Mesothelial cell of epicardium (in vitro differentiated cells): Measurements from ENCODE around the gene MAST4. TPM values are rescaled to one million over a fixed set of nuclear protein-coding genes. Genes with fewer than 3 reads are reported as not detected.

Experiments used
- DNase-seq, 2 experiments: peaks; one replicate each; pipeline ENCODE4 v3.0.0; 2021; ENCODE audit warnings: low spot score in 2 of 2; ENCODE audit not compliant: unreplicated experiment in 2 of 2
- H3K27ac Mint-ChIP-seq: 2 replicates; pipeline ENCODE4 v1.8.0; 2021; ENCODE audit warnings: mixed read lengths
- H3K27me3 Mint-ChIP-seq: 2 replicates; pipeline ENCODE4 v1.8.0; 2021; ENCODE audit warnings: low read depth, mixed read lengths
- H3K36me3 Mint-ChIP-seq: 2 replicates; pipeline ENCODE4 v1.8.0; 2021; ENCODE audit warnings: mixed read lengths
- H3K4me1 Mint-ChIP-seq: 2 replicates; pipeline ENCODE4 v1.8.0; 2021; ENCODE audit warnings: mixed read lengths
- H3K4me3 Mint-ChIP-seq: 2 replicates; pipeline ENCODE4 v1.8.0; 2021; ENCODE audit warnings: mild to moderate bottlenecking, moderate library complexity, mixed read lengths
- H3K9me3 Mint-ChIP-seq: 2 replicates; pipeline ENCODE4 v1.8.0; 2021; ENCODE audit warnings: mixed read lengths
- CTCF ChIP-seq: fragments of 200-600 bp; sonication (generic); IDR thresholded peaks from one replicate; pipeline ENCODE4 v1.5.0; 2021; ENCODE audit warnings: antibody characterized with exemption; ENCODE audit not compliant: unreplicated experiment
- total RNA-seq: library from RNA; stranded (reverse); gene quantifications from 3 replicates; pipeline ENCODE4 v1.2.1, GENCODE V29; 2021

MAST4 gene
- total RNA-seq, 1 donor from 2014 or later: 29.8 TPM

GRCh38 chr5:66727630-66728029, 131.4 kb downstream of the MAST4 start:
- H3K36me3 Mint-ChIP-seq: no peaks in the 10 kb centered on the region
- no peaks in the 10 kb centered on the region for H3K4me1 Mint-ChIP-seq
- H3K27me3 Mint-ChIP-seq: peaks cover 29% of the 10 kb centered on the region
- no peak for TF ChIP-seq CTCF
- no peak overlapping the region for H3K27ac Mint-ChIP-seq
- H3K9me3 Mint-ChIP-seq: no peaks in the 10 kb centered on the region
- DNase-seq: no peak
- no peak overlapping the region for H3K4me3 Mint-ChIP-seq

- Mint-ChIP-seq H3K27me3 (peaks cover 32% of the 10 kb centered on the region), H3K36me3 (no peaks in the 10 kb centered on the region), H3K9me3 (no peaks in the 10 kb centered on the region), H3K4me3 (no peak overlapping the region), H3K27ac (no peak overlapping the region), H3K4me1 (no peaks in the 10 kb centered on the region)
- no peak for TF ChIP-seq CTCF
- DNase-seq: no peak
Measured at GRCh38 chr5:66728049-66728448, 131.9 kb downstream of the MAST4 start.

DNA sequence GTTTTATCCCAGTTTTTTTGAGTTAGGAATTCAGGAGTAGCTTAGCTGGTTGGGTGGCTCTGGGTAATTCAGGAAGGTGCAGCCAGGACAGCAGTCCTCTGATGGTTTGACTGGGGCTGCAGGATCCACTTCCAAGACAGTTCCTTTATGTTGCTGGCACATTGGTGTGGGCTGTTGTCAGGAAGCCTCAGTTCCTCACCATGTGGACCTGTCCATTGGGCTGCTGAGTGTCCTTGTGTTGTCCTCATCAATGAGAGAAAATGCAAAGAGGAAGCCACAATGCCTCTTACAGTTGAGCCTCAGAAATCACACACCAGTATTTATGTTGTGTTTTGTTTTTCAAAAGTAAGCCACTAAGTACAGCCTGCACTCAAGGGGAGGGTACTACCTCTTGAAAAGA, 140.9 kb downstream of the MAST4 start:
- Mint-ChIP-seq H3K27me3 (peaks cover 21% of the 10 kb centered on the region), H3K4me1 (peaks cover 11% of the 10 kb centered on the region), H3K27ac (no peak overlapping the region), H3K9me3 (no peaks in the 10 kb centered on the region), H3K36me3 (no peaks in the 10 kb centered on the region), H3K4me3 (no peak overlapping the region)
- TF ChIP-seq CTCF: no peak
- DNase-seq: no peak

DNA sequence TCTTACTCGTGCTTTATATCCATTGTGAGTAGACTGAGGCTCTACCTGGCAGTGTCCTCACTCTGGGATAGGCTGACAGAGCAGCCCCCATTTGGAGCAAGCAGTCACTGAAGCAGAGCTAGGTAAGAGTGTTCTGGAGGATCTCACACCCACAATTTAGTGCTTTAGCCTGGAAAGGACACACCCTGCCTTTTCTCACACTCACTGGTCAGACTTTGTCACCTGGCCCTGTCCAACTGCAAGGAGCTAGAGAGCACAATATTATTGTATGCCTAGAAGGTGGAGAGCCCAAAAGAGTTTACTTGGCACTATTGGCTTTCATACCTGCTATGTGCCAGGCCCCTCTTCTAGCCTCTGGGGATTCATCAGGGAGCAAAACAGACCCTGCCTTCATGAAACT, 141.9 kb downstream of the MAST4 start:
- Mint-ChIP-seq H3K4me3 (no peak overlapping the region), H3K27me3 (peaks cover 12% of the 10 kb centered on the region), H3K4me1 (peaks cover 11% of the 10 kb centered on the region), H3K9me3 (no peaks in the 10 kb centered on the region), H3K36me3 (no peaks in the 10 kb centered on the region), H3K27ac (no peak overlapping the region)
- TF ChIP-seq CTCF: no peak
- no peak for DNase-seq

- Mint-ChIP-seq H3K4me1 (peaks cover 11% of the 10 kb centered on the region), H3K4me3 (no peak overlapping the region), H3K9me3 (no peaks in the 10 kb centered on the region), H3K27ac (no peak overlapping the region), H3K36me3 (no peaks in the 10 kb centered on the region), H3K27me3 (peaks cover 11% of the 10 kb centered on the region)
- DNase-seq: no peak
- no peak for TF ChIP-seq CTCF
Measured at GRCh38 chr5:66739021-66739420, 142.8 kb downstream of the MAST4 start.

GRCh38 chr5:66739951-66740350, 143.8 kb downstream of the MAST4 start:
- no peak overlapping the region for H3K4me3 Mint-ChIP-seq
- DNase-seq: no peak
- H3K9me3 Mint-ChIP-seq: peaks cover 7% of the 10 kb centered on the region
- H3K27ac Mint-ChIP-seq: no peak overlapping the region
- H3K36me3 Mint-ChIP-seq: peaks cover 3% of the 10 kb centered on the region
- peaks cover 11% of the 10 kb centered on the region for H3K4me1 Mint-ChIP-seq
- no peak for TF ChIP-seq CTCF
- peaks cover 11% of the 10 kb centered on the region for H3K27me3 Mint-ChIP-seq
